ENCODE measurements around the gene TMUB2. TPM values are rescaled to one million over a fixed set of nuclear protein-coding genes. Genes with fewer than 3 reads are reported as not detected.

The TMUB2 gene
- total RNA-seq, 2 donors from 2014 or later: 20.4 to 42.8 TPM

DNA sequence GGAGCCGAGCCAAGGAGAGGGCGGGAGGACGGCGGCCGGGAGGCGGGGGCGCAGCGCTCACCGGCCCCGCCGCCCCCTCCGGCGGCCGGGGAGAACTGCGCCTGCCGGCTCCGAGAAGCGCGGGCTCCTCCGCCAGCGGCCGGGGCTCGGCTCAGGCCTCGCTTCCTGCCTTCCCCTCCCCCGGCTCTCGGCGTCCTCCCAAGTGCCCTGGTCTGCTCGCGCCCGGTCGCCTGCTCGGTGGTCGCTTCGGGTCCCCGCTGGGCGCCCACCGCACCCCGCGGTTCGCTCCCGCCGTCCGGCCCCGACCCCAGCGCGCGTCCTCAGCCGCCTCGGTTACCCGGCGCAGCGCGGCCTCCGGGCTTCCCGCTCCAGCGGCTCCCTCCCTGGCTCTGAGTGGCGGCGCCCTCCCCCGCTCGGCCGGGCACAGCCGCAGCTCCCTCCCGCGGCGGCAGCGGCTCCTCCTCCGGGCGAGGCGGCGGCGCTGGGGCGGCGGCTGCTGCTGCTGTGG, 32.4 kb downstream of the TMUB2 start:
- H3K9me3 ChIP-seq: no peaks in the 10 kb centered on the region
- ATAC-seq (ENCODE audit: insufficient number of reproducible peaks, low FRiP score, low read depth) (peak; percentile 33), DNase-seq (ENCODE audit: low spot score) (no peak)
- peaks cover 20% of the 10 kb centered on the region for H3K36me3 ChIP-seq
- no peaks in the 10 kb centered on the region for H3K27me3 ChIP-seq (replicated peaks; ENCODE audit: insufficient read depth)
- peak; percentile 66 for TF ChIP-seq CTCF (IDR thresholded peaks at IDR 0.05)
- H3K27ac ChIP-seq: peak overlapping the region; percentile 95 to 96
- H3K4me3 ChIP-seq: peak overlapping the region; percentile 89
- H3K4me1 ChIP-seq (ENCODE audit: control insufficient read depth in 1 of 2, low read depth in 2 of 2): peaks cover 26 to 32% of the 10 kb centered on the region in 2 donors

DNA sequence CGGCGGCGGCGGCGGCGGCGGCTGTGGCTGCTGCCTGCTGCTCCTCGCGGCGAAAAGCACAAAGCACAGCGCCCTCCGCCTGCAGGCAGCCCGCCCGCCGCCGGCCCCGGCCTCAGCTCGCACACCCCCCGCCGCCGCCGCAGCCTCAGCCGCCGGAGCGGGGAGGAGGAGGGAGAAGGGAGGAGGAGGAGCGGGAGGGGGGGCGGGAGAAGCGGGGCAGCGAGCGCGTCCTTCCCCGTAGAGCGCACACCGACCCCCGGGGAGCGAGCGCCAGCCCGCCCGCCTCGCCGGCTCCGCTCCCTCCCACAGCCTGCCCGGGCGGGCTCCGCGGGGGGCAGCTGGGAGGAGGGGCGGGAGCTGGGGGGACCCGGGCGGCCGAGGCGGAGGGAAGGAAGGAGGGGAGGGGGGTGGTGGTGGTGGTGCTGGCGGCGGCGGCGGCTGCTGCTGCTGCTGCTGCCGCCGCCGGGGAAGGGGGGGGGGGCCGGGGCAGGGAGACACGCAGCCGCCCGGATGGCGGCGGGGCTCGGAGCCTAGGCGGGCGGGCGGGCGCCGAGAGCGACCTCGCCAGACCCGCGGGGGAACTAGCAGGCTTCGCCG, 32.9 kb downstream of the TMUB2 start, which contains the start of gene UBTF:
Gene UBTF, minus strand, starts transcription at position 60 of the 597 bp plus-strand sequence. CDS start 1,446 bp downstream, outside the sequence.
- Histone ChIP-seq H3K9me3 (no peaks in the 10 kb centered on the region), H3K4me3 (peak within 1 kb of the TSS; percentile 89), H3K27me3 (replicated peaks; ENCODE audit: insufficient read depth) (no peaks in the 10 kb centered on the region), H3K27ac (peak within 1 kb of the TSS; percentile 95 to 96), H3K36me3 (peaks cover 14% of the 10 kb centered on the region), H3K4me1 (ENCODE audit: control insufficient read depth in 1 of 2, low read depth in 2 of 2) (peaks cover 26 to 38% of the 10 kb centered on the region in 2 donors)
- DNase-seq (ENCODE audit: low spot score): no peak
- TF ChIP-seq CTCF (IDR thresholded peaks at IDR 0.05): no peak
- ATAC-seq (ENCODE audit: insufficient number of reproducible peaks, low FRiP score, low read depth): peak; percentile 1

DNA sequence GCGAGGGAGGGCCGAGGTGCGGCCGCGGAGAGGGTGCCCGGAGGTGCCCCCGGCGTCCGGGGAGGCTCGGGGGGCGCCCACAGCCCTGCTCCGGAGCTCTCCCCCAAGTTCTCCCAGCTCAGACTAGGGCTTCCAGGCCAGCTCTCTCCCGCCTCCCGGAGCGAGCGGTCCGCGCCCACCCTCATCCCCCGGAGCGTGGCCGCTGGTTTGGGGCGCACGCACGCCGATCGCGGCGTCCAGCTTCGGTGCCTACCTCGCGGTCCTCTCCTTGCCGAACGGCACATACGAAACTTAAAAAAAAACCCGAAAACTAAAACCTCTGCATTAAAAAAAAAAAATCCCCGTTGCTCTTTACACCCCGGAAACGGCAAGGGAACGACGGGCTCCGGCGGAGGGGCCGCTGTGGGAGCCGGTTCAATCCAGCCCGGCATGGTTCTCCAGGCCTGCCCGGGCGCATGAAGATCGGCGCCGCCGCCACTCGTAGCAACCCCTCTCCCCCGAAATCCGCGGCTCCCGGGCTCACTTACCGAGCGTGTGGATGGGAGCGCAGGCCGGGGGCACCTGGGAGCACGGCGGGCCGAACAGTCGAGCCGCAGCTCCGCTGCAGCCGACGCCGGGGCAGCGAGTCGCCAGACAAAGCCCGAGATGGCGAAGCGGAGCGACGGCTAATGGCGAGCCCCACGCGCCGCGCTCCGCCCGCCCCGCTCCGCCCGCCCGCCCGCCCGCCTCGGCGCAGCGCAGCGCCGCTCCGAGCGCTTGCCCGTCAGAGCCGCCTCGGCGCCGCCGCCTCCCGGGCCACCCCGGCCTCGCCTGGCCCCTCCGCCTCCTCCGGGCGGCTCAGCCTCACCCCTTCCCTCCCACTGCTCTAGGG, 33.7 kb downstream of the TMUB2 start:
- Histone ChIP-seq H3K27ac (peak overlapping the region; percentile 95 to 96), H3K27me3 (replicated peaks; ENCODE audit: insufficient read depth) (no peaks in the 10 kb centered on the region), H3K4me1 (ENCODE audit: control insufficient read depth in 1 of 2, low read depth in 2 of 2) (peaks cover 26 to 41% of the 10 kb centered on the region in 2 donors), H3K4me3 (peak overlapping the region; percentile 89), H3K36me3 (peaks cover 7% of the 10 kb centered on the region), H3K9me3 (no peaks in the 10 kb centered on the region)
- ATAC-seq (ENCODE audit: insufficient number of reproducible peaks, low FRiP score, low read depth): no peak
- no peak for TF ChIP-seq CTCF (IDR thresholded peaks at IDR 0.05)
- DNase-seq (ENCODE audit: low spot score): no peak

DNA sequence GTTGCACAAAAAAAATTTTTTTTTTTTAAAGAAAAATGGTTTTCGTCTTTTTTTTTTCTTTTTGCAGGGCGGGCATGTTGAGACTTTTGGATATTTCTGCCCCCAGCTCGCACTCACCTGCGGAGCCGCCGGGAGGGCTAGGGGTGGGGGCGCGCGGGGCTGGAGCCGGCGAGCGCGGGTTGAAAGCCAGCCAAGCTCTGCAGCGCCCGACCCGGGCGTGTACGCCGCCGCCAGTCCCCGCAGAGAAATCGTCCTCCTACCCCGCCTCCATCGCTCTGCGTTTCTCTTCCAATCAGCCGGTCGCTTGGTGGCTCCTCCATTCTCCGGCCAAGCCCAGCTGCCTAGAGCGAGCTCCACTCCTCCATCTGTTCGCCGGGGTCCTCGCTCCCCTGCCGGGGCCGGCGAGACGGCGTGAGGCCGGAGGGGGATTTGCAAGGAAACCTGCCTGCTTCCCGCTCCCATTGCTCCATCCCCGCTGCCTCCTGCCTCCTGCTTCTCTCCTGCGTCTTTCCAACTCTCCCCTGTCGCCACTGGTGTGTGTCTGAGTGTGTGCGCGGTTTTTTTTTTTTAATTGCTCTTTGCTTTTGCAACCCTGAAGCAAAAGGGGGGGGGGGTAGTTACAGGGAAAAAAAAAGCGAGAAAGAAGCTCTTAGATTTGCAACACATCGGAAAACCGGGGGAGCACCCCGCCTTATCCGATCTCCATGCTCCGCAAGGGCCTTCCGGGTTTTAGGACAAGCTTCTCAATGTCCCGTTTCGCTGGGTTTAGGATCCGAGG, 34.5 kb downstream of the TMUB2 start:
- Histone ChIP-seq H3K4me3 (peak overlapping the region; percentile 89), H3K4me1 (ENCODE audit: control insufficient read depth in 1 of 2, low read depth in 2 of 2) (peaks cover 26 to 41% of the 10 kb centered on the region in 2 donors), H3K27ac (peak overlapping the region; percentile 95 to 96), H3K36me3 (no peaks in the 10 kb centered on the region), H3K27me3 (replicated peaks; ENCODE audit: insufficient read depth) (no peaks in the 10 kb centered on the region), H3K9me3 (no peaks in the 10 kb centered on the region)
- TF ChIP-seq CTCF (IDR thresholded peaks at IDR 0.05): no peak
- ATAC-seq (ENCODE audit: insufficient number of reproducible peaks, low FRiP score, low read depth): no peak
- no peak for DNase-seq (ENCODE audit: low spot score)

GRCh38 chr17:44221862-44222111, 35.0 kb downstream of the TMUB2 start:
- no peaks in the 10 kb centered on the region for H3K27me3 ChIP-seq (replicated peaks; ENCODE audit: insufficient read depth)
- H3K4me1 ChIP-seq (ENCODE audit: control insufficient read depth in 1 of 2, low read depth in 2 of 2): peaks cover 26 to 40% of the 10 kb centered on the region in 2 donors
- H3K36me3 ChIP-seq: no peaks in the 10 kb centered on the region
- H3K27ac ChIP-seq: peak overlapping the region; percentile 95 to 96
- H3K9me3 ChIP-seq: no peaks in the 10 kb centered on the region
- TF ChIP-seq CTCF (IDR thresholded peaks at IDR 0.05): no peak
- DNase-seq (ENCODE audit: low spot score) (no peak), ATAC-seq (ENCODE audit: insufficient number of reproducible peaks, low FRiP score, low read depth) (no peak)
- peak overlapping the region; percentile 89 for H3K4me3 ChIP-seq
